Endothelial cell of umbilical vein (primary cell): Measurements from ENCODE around the gene SNX2. TPM values are rescaled to one million over a fixed set of nuclear protein-coding genes. Genes with fewer than 3 reads are reported as not detected.

ENCODE experiments used
- BruUV-seq: library from RNA; stranded (reverse); fragments of 400-500 nt; replicated peaks from 2 replicates; lab custom pipeline; 2021; lab: Mats Ljungman, UMichigan
- CTCF ChIA-PET: fragments of 300-600, 350-600 bp; sonication (Branson Sonifier 250); formaldehyde crosslinking; loops from one replicate; lab custom pipeline; 2021; ENCODE audit warnings: antibody characterized with exemption, inconsistent platforms; lab: Charles Lee
- POLR2A ChIA-PET: fragments of 300-600, 350-600 bp; sonication (Branson Sonifier 250); formaldehyde crosslinking; loops from one replicate; lab custom pipeline; 2021; ENCODE audit warnings: antibody characterized with exemption, inconsistent platforms; lab: Charles Lee
- DNase-seq: peaks from one replicate; pipeline ENCODE4 v3.0.0-alpha.2; 2011; ENCODE audit warnings: low read depth, low spot score
- FAIRE-seq: peaks from 2 replicates; lab custom pipeline; 2011; peaks lifted over from hg19 to GRCh38; lab: Jason Lieb, UNC
- H2AFZ ChIP-seq: 2 replicates; pipeline ENCODE4 v1.6.0; 2012; ENCODE audit warnings: low read depth, low read length, control low read depth, inconsistent platforms
- H3K27ac ChIP-seq: 2 replicates; pipeline ENCODE4 v1.5.1; 2011; ENCODE audit warnings: low read depth, mild to moderate bottlenecking, control low read depth, low read length, moderate library complexity; ENCODE audit not compliant: insufficient read depth
- H3K27me3 ChIP-seq, 2 experiments: 2 replicates each; pipeline versions ENCODE4 v1.6.0 to v1.6.1; 2011; ENCODE audit warnings: low read length in 2 of 2, mixed read lengths in 1 of 2; ENCODE audit not compliant: control insufficient read depth in 2 of 2, insufficient read depth in 2 of 2
- H3K36me3 ChIP-seq, 2 experiments: 2 replicates in 1 of 2; 3 replicates in 1 of 2; pipeline ENCODE4 v1.5.1; 2011; ENCODE audit warnings: low read length in 2 of 2, mild to moderate bottlenecking in 1 of 2, moderate library complexity in 1 of 2; ENCODE audit not compliant: control insufficient read depth in 2 of 2, insufficient read depth in 2 of 2; ENCODE audit errors: extremely low read depth in 1 of 2
- H3K4me1 ChIP-seq: 3 replicates; pipeline ENCODE4 v1.5.1; 2011; ENCODE audit warnings: mild to moderate bottlenecking, low read length; ENCODE audit not compliant: control insufficient read depth, insufficient read depth; ENCODE audit errors: extremely low read depth
- H3K4me2 ChIP-seq: 2 replicates; pipeline ENCODE4 v1.6.1; 2011; ENCODE audit warnings: low read length, control low read depth, mixed read lengths; ENCODE audit not compliant: insufficient read depth
- H3K4me3 ChIP-seq, 3 experiments: fragments of 200-600 bp in 1 of 3; sonication (generic), shearing (Covaris generic) in 1 of 3; replicated peaks in 1 of 3; 2 replicates each; pipeline ENCODE4 v1.5.1; 2011 to 2016; ENCODE audit warnings: control low read depth in 3 of 3, low read length in 3 of 3, mild to moderate bottlenecking in 2 of 3, inconsistent platforms in 1 of 3, low read depth in 1 of 3, moderate library complexity in 1 of 3; ENCODE audit not compliant: insufficient read depth in 1 of 3
- H3K79me2 ChIP-seq: 2 replicates; pipeline ENCODE4 v1.6.0; 2012; ENCODE audit warnings: low read length, inconsistent platforms; ENCODE audit not compliant: control insufficient read depth, insufficient read depth
- H3K9ac ChIP-seq: replicated peaks from 2 replicates; pipeline ENCODE3; 2011; ENCODE audit warnings: low read length, control low read depth; ENCODE audit not compliant: insufficient read depth; ENCODE audit errors: extremely low read depth
- H3K9me1 ChIP-seq: replicated peaks from 3 replicates; pipeline ENCODE4 v1.6.0; 2011; ENCODE audit warnings: mild to moderate bottlenecking, low read length; ENCODE audit not compliant: control insufficient read depth, insufficient read depth; ENCODE audit errors: extremely low read depth
- H3K9me3 ChIP-seq: replicated peaks from 2 replicates; pipeline ENCODE4 v1.5.1; 2012; ENCODE audit warnings: low read length, inconsistent platforms; ENCODE audit not compliant: control insufficient read depth, insufficient read depth
- H4K20me1 ChIP-seq: replicated peaks from 2 replicates; pipeline ENCODE3; 2011; ENCODE audit warnings: mild to moderate bottlenecking, low read length; ENCODE audit not compliant: control insufficient read depth, insufficient read depth; ENCODE audit errors: extremely low read depth
- CTCF ChIP-seq, 2 donors: IDR thresholded peaks; 1 replicate in 1 of 2; 2 replicates in 1 of 2; pipeline ENCODE4 v1.5.1; 2011; ENCODE audit warnings: low read length in 2 of 2, mild to moderate bottlenecking in 2 of 2, moderate library complexity in 2 of 2, control low read depth in 1 of 2, inconsistent platforms in 1 of 2, low read depth in 1 of 2; ENCODE audit not compliant: insufficient read depth in 1 of 2; ENCODE audit errors: extremely low read depth in 1 of 2
- EZH2 ChIP-seq: IDR thresholded peaks from 2 replicates; pipeline ENCODE4 v1.6.1; 2012; ENCODE audit warnings: borderline replicate concordance, low read depth, mild to moderate bottlenecking, moderate library complexity, low read length, inconsistent platforms; ENCODE audit not compliant: severe bottlenecking
- FOS ChIP-seq: IDR thresholded peaks from 2 replicates; pipeline ENCODE4 v1.6.1; 2011; ENCODE audit warnings: mild to moderate bottlenecking, low read length, moderate library complexity, borderline replicate concordance; ENCODE audit not compliant: insufficient read depth
- GATA2 ChIP-seq: IDR thresholded peaks from 2 replicates; pipeline ENCODE4 v1.7.0; 2011; ENCODE audit warnings: low read depth, mild to moderate bottlenecking, moderate library complexity, mixed read lengths, low read length; ENCODE audit not compliant: insufficient read length, insufficient read depth
- JUN ChIP-seq: IDR thresholded peaks from 2 replicates; pipeline ENCODE4 v1.6.1; 2011; ENCODE audit warnings: borderline replicate concordance, low read depth; ENCODE audit not compliant: insufficient read length, insufficient read depth
- MAX ChIP-seq: IDR thresholded peaks from 2 replicates; pipeline ENCODE4 v1.6.1; 2011; ENCODE audit not compliant: insufficient read depth, insufficient read length
- MYC ChIP-seq: IDR thresholded peaks from one replicate; pipeline ENCODE4 v1.6.1; 2011; ENCODE audit warnings: mild to moderate bottlenecking, low read depth, low read length
- POLR2A ChIP-seq: IDR thresholded peaks from 2 replicates; pipeline ENCODE4 v1.6.1; 2012; ENCODE audit warnings: low read depth, mild to moderate bottlenecking, control low read depth, low read length
- POLR2AphosphoS5 ChIP-seq: IDR thresholded peaks from 2 replicates; pipeline ENCODE4 v1.6.1; 2012; ENCODE audit warnings: low read depth, mild to moderate bottlenecking, control low read depth, low read length, moderate library complexity; ENCODE audit not compliant: insufficient read depth
- dilution Hi-C: fragments of 300-500 bp; cut with MboI; formaldehyde crosslinking; loops from one replicate; pipeline ENCODE4 v1.15.0; 2019; ENCODE audit warnings: low sequenced_read_pairs; ENCODE audit not compliant: extremely low pct_ligation_motif_present
- intact Hi-C: fragments of 100-400 bp; cut with micrococcal nuclease; formaldehyde crosslinking; loops from one replicate; pipeline ENCODE4 v1.10.0; 2022
- polyA plus RNA-seq, 4 experiments: library from polyadenylated mRNA; depleted of rRNA in 3 of 4; stranded (reverse) in 3 of 4; unstranded in 1 of 4; fragments of >200 nt; gene quantifications; 2 replicates each; pipeline versions ENCODE4 v1.2.1 to v1.2.3, GENCODE V29; 2011 to 2012; ENCODE audit warnings: missing spikeins in 1 of 4
- total RNA-seq: library from RNA; stranded (reverse); gene quantifications from 2 replicates; pipeline ENCODE4 v1.2.3, GENCODE V29; 2021

The SNX2 gene
- total and polyA plus RNA-seq, 2 donors (not counting 3 experiments of a cell fraction or from before 2014, with no cell fraction given), result 14.4 to 51.2 TPM

DNA sequence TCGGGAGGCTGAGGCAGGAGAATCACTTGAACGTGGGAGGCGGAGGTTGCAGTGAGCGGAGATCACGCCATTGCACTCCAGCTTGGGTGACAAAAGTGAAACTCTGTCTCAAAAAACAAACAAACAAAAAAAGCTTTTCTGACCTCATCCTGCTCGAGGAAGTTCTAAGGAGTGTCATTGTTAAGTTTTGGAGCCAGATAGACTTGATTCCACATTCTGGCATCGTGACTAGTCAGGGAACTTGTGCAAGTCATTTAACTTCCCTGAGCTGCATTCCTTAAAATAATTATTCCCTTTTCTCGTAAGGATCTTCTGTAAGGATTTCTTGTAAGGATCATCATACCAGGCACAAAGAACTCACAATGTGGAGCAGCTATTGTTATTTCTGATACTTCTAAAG lies 96.8 kb downstream of the SNX2 start:
- DNase-seq (no peak), FAIRE-seq (no peak)
- Histone ChIP-seq H3K4me1 (no peaks in the 10 kb centered on the region), H3K9me3 (no peaks in the 10 kb centered on the region), H3K4me3 (no peak overlapping the region), H3K4me2 (no peak overlapping the region), H3K9ac (no peak overlapping the region), H4K20me1 (no peaks in the 10 kb centered on the region), H3K9me1 (no peaks in the 10 kb centered on the region), H3K36me3 (no peaks in the 10 kb centered on the region), H3K27ac (no peak overlapping the region), H2AFZ (no peak overlapping the region), H3K27me3 (no peaks in the 10 kb centered on the region), H3K79me2 (no peaks in the 10 kb centered on the region)
- CTCF ChIA-PET, result no interaction called here
- BruUV-seq, result no TSS peak
- dilution Hi-C loops, result no loop called here
- TF ChIP-seq GATA2 (no peak), FOS (no peak), JUN (no peak), EZH2 (no peak), POLR2AphosphoS5 (no peak), MAX (no peak), POLR2A (no peak), MYC (no peak), CTCF (IDR thresholded peaks at IDR 0.05; ENCODE audit: extremely low read depth in 1 of 2, insufficient read depth in 1 of 2, low read depth in 1 of 2, low read length in 2 of 2) (no peak)
- intact Hi-C loops, result no loop called here
- POLR2A ChIA-PET, result no interaction called here
